HEK293 (cell line): ENCODE measurements around the gene ARPC2.
A peak's percentile ranks its signal among the peaks of the same experiment; 100 is the strongest.

Source experiments
- KLF17 ChIP-seq: fragments of 450-650 bp; formaldehyde crosslinking; IDR thresholded peaks from 2 replicates; pipeline ENCODE4 v1.5.1; 2016; ENCODE audit warnings: missing biosample characterization, missing genetic modification characterization
- OSR2 ChIP-seq: fragments of 450-650 bp; formaldehyde crosslinking; IDR thresholded peaks from 2 replicates; pipeline ENCODE4 v1.5.1; 2016; ENCODE audit warnings: missing biosample characterization, missing genetic modification characterization
- PRDM6 ChIP-seq: fragments of 450-650 bp; formaldehyde crosslinking; IDR thresholded peaks from 2 replicates; pipeline ENCODE4 v1.5.1; 2017; ENCODE audit warnings: missing biosample characterization, missing genetic modification characterization
- ZBTB1 ChIP-seq: fragments of 450-650 bp; formaldehyde crosslinking; IDR thresholded peaks from 2 replicates; pipeline ENCODE4 v1.5.1; 2016; ENCODE audit warnings: missing biosample characterization, missing genetic modification characterization
- ZBTB26 ChIP-seq: fragments of 450-650 bp; formaldehyde crosslinking; optimal IDR thresholded peaks from 2 replicates; pipeline ENCODE3; 2016; ENCODE audit warnings: missing biosample characterization, mild to moderate bottlenecking, missing genetic modification characterization
- ZNF138 ChIP-seq: fragments of 450-650 bp; formaldehyde crosslinking; IDR thresholded peaks from 2 replicates; pipeline ENCODE4 v1.5.1; 2016; ENCODE audit warnings: missing biosample characterization, missing genetic modification characterization, borderline replicate concordance
- ZNF140 ChIP-seq: fragments of 450-650 bp; formaldehyde crosslinking; IDR thresholded peaks from 2 replicates; pipeline ENCODE4 v1.5.1; 2016; ENCODE audit warnings: missing biosample characterization, missing genetic modification characterization
- ZNF148 ChIP-seq: fragments of 450-650 bp; formaldehyde crosslinking; IDR thresholded peaks from 2 replicates; pipeline ENCODE4 v1.5.0; 2017; ENCODE audit warnings: missing biosample characterization, missing genetic modification characterization, borderline replicate concordance
- ZNF16 ChIP-seq: fragments of 450-650 bp; formaldehyde crosslinking; IDR thresholded peaks from 2 replicates; pipeline ENCODE4 v1.5.1; 2016; ENCODE audit warnings: low read depth, missing biosample characterization, missing genetic modification characterization
- ZNF175 ChIP-seq: fragments of 450-650 bp; formaldehyde crosslinking; IDR thresholded peaks from 2 replicates; pipeline ENCODE4 v1.5.1; 2016; ENCODE audit warnings: missing biosample characterization, missing genetic modification characterization
- ZNF202 ChIP-seq: fragments of 450-650 bp; formaldehyde crosslinking; IDR thresholded peaks from 2 replicates; pipeline ENCODE4 v1.5.1; 2016; ENCODE audit warnings: missing biosample characterization, missing genetic modification characterization, borderline replicate concordance
- ZNF221 ChIP-seq: fragments of 450-650 bp; formaldehyde crosslinking; IDR thresholded peaks from 2 replicates; pipeline ENCODE4 v1.5.1; 2017; ENCODE audit warnings: missing biosample characterization, missing genetic modification characterization, borderline replicate concordance
- ZNF292 ChIP-seq: fragments of 450-650 bp; formaldehyde crosslinking; IDR thresholded peaks from 2 replicates; pipeline ENCODE4 v1.5.1; 2016; ENCODE audit warnings: low read depth, missing biosample characterization, missing genetic modification characterization, borderline replicate concordance
- ZNF362 ChIP-seq: fragments of 450-650 bp; formaldehyde crosslinking; IDR thresholded peaks from 2 replicates; pipeline ENCODE4 v1.5.1; 2016; ENCODE audit warnings: missing biosample characterization, missing genetic modification characterization
- ZNF426 ChIP-seq: fragments of 450-650 bp; formaldehyde crosslinking; IDR thresholded peaks from 2 replicates; pipeline ENCODE4 v1.5.1; 2017; ENCODE audit warnings: missing biosample characterization, missing genetic modification characterization, mild to moderate bottlenecking, inconsistent platforms, moderate library complexity
- ZNF518A ChIP-seq: fragments of 450-650 bp; formaldehyde crosslinking; conservative IDR thresholded peaks from 2 replicates; pipeline ENCODE4 v1.5.1; 2016; ENCODE audit warnings: low read depth, missing biosample characterization, missing genetic modification characterization
- ZNF530 ChIP-seq: fragments of 450-650 bp; formaldehyde crosslinking; IDR thresholded peaks from 2 replicates; pipeline ENCODE4 v1.5.1; 2016; ENCODE audit warnings: low read depth, missing biosample characterization, missing genetic modification characterization
- ZNF558 ChIP-seq: fragments of 450-650 bp; formaldehyde crosslinking; IDR thresholded peaks from 2 replicates; pipeline ENCODE4 v1.5.1; 2016; ENCODE audit warnings: missing biosample characterization, missing genetic modification characterization
- ZNF629 ChIP-seq: fragments of 450-650 bp; formaldehyde crosslinking; IDR thresholded peaks from 2 replicates; pipeline ENCODE4 v1.5.1; 2017; ENCODE audit warnings: missing biosample characterization, missing genetic modification characterization
- ZNF658 ChIP-seq: fragments of 450-650 bp; formaldehyde crosslinking; IDR thresholded peaks from 2 replicates; pipeline ENCODE4; 2016; ENCODE audit warnings: missing biosample characterization, missing genetic modification characterization
- ZNF692 ChIP-seq: fragments of 450-650 bp; formaldehyde crosslinking; IDR thresholded peaks from 2 replicates; pipeline ENCODE4 v1.5.1; 2016; ENCODE audit warnings: missing biosample characterization, missing genetic modification characterization
- ZNF701 ChIP-seq: fragments of 450-650 bp; formaldehyde crosslinking; IDR thresholded peaks from 2 replicates; pipeline ENCODE4 v1.5.1; 2016; ENCODE audit warnings: missing biosample characterization, missing genetic modification characterization
- ZNF747 ChIP-seq: fragments of 450-650 bp; formaldehyde crosslinking; IDR thresholded peaks from 2 replicates; pipeline ENCODE4 v1.5.1; 2016; ENCODE audit warnings: missing biosample characterization, missing genetic modification characterization
- ZSCAN23 ChIP-seq: fragments of 450-650 bp; formaldehyde crosslinking; IDR thresholded peaks from 2 replicates; pipeline ENCODE4 v1.5.1; 2016; ENCODE audit warnings: missing biosample characterization, missing genetic modification characterization

ARPC2 gene

GRCh38 chr2:218217360-218218267 lies 625 bp downstream of the ARPC2 start (continued):
- no peak for TF ChIP-seq ZNF426 (tag by site-specific recombination)
- no peak for TF ChIP-seq ZNF138 (tag by site-specific recombination)
- TF ChIP-seq ZNF140 (tag by site-specific recombination), result no peak
- TF ChIP-seq ZSCAN23 (tag by site-specific recombination), result no peak
- TF ChIP-seq ZNF362 (tag by site-specific recombination), result no peak
- TF ChIP-seq ZNF175, result no peak
- TF ChIP-seq ZNF518A, result no peak
- TF ChIP-seq ZNF16 (tag by site-specific recombination), result no peak
- no peak for TF ChIP-seq ZNF202 (tag by site-specific recombination)
- 0 out of 2 replicates have a peak, but pooled peaks have one; percentile 35 for TF ChIP-seq KLF17 (tag by site-specific recombination)
- TF ChIP-seq OSR2 (tag by site-specific recombination), result no peak
- no peak for TF ChIP-seq ZNF292 (tag by site-specific recombination)
- no peak for TF ChIP-seq ZNF558 (tag by site-specific recombination)
- TF ChIP-seq ZNF221, result no peak
- no peak for TF ChIP-seq ZNF692 (tag by site-specific recombination)
- no peak for TF ChIP-seq ZNF747 (tag by site-specific recombination)
- TF ChIP-seq ZNF148, result no peak
- no peak for TF ChIP-seq ZNF701
- TF ChIP-seq ZNF530 (tag by site-specific recombination), result no peak
- no peak for TF ChIP-seq PRDM6 (tag by site-specific recombination)
- TF ChIP-seq ZNF629 (tag by site-specific recombination), result no peak
- TF ChIP-seq ZBTB26 (tag by site-specific recombination), result peak; percentile 81
- no peak for TF ChIP-seq ZBTB1
- no peak for TF ChIP-seq ZNF658 (tag by site-specific recombination)
